ENCODE data around the gene MYOZ3. TPM values are rescaled to one million over a fixed set of nuclear protein-coding genes. Genes with fewer than 3 reads are reported as not detected.

The MYOZ3 gene
- total RNA-seq (10 to 100 TPM in 2 of 10 donors, 1 to 10 TPM in 8; 4.5 to 12.2 (median 6.0) TPM), polyA plus RNA-seq (1 to 10 TPM in 1 of 2 donors, under 1 TPM in 1; 0.91 to 4.1 TPM)
- long read RNA-seq, donor 1, partial matches to known transcripts = 0 of 5 reads
- long read RNA-seq, donor 1, other reads (novel, unspliced or antisense) = 4 of 5 reads
- long read RNA-seq, donor 2, partial matches to known transcripts = 0 of 9 reads
- long read RNA-seq, donor 2, other reads (novel, unspliced or antisense) = 9 of 9 reads
- long read RNA-seq, donor 3, partial matches to known transcripts = 4 of 5 reads
- long read RNA-seq, donor 3, other reads (novel, unspliced or antisense) = 0 of 5 reads

GRCh38 chr5:150661086-150661485 is at the start of gene MYOZ3:
TSS of gene MYOZ3 (plus strand) at chr5:150661251. CDS start at chr5:150662942, 1,691 bp downstream.
- H3K36me3 ChIP-seq = no peaks in the 10 kb centered on the region
- intact Hi-C loops (cut with DNase I) = no loop called here
- H3K4me3 ChIP-seq = no peak within 1 kb of the TSS
- ATAC-seq (no peak), DNase-seq (no peak)
- no peaks in the 10 kb centered on the region for H3K27me3 ChIP-seq
- H3K4me1 ChIP-seq = peaks cover 13 to 49% (median 32%) of the 10 kb centered on the region in 9 donors
- peak within 1 kb of the TSS in 8 of 10 donors; percentile 41 to 100 (median 93) for H3K27ac ChIP-seq
- 66 to 71% methylated on average over 7 of the region's 7 CpGs for WGBS, 2 donors
- no peaks in the 10 kb centered on the region for H3K9me3 ChIP-seq
- TF ChIP-seq CTCF (IDR thresholded peaks at IDR 0.05) = no peak

GRCh38 chr5:150612405-150612804 is 48.6 kb upstream of the MYOZ3 start:
- Histone ChIP-seq H3K9me3 (no peaks in the 10 kb centered on the region), H3K36me3 (no peaks in the 10 kb centered on the region), H3K27me3 (no peaks in the 10 kb centered on the region), H3K4me1 (peaks cover 66 to 97% (median 91%) of the 10 kb centered on the region in 9 donors), H3K4me3 (no peak overlapping the region), H3K27ac (peak overlapping the region; percentile 85 to 100 (median 95))
- intact Hi-C loops (cut with DNase I) = no loop called here
- WGBS, 2 donors = 15 to 34% methylated on average over 4 of the region's 4 CpGs
- peak in 1 of 2 donors; percentile 73 for DNase-seq
- ATAC-seq = peak; percentile 32 to 63 (median 57)
- no peak for TF ChIP-seq CTCF (IDR thresholded peaks at IDR 0.05)

- Histone ChIP-seq H3K36me3 (no peaks in the 10 kb centered on the region), H3K9me3 (no peaks in the 10 kb centered on the region), H3K27ac (peak overlapping the region; percentile 85 to 100 (median 95)), H3K4me3 (no peak overlapping the region), H3K4me1 (peaks cover 71 to 100% (median 98%) of the 10 kb centered on the region in 9 donors), H3K27me3 (no peaks in the 10 kb centered on the region)
- TF ChIP-seq CTCF (IDR thresholded peaks at IDR 0.05) = no peak
- intact Hi-C loops (cut with DNase I) = no loop called here
- 52 to 60% methylated on average over 4 of the region's 4 CpGs for WGBS, 2 donors
- DNase-seq (no peak), ATAC-seq (no peak)
Measured at GRCh38 chr5:150612905-150613670, 48.0 kb upstream of the MYOZ3 start.

- ATAC-seq (peak in 2 of 8 donors; percentile 0 to 8), DNase-seq (peak in 1 of 2 donors; percentile 48)
- Histone ChIP-seq H3K4me1 (peaks cover 81 to 100% (median 99%) of the 10 kb centered on the region in 9 donors), H3K27me3 (no peaks in the 10 kb centered on the region), H3K4me3 (no peak overlapping the region), H3K27ac (peak overlapping the region; percentile 85 to 100 (median 95)), H3K36me3 (no peaks in the 10 kb centered on the region), H3K9me3 (no peaks in the 10 kb centered on the region)
- intact Hi-C loops (cut with DNase I) = no loop called here
- peak in 5 of 9 donors; percentile 14 to 39 (median 28) for TF ChIP-seq CTCF (IDR thresholded peaks at IDR 0.05)
- 56 to 61% methylated on average over 9 of the region's 9 CpGs for WGBS, 2 donors
Measured at GRCh38 chr5:150613991-150614660, 46.9 kb upstream of the MYOZ3 start.
